Central memory CD4-positive, alpha-beta T cell (primary cell): ENCODE results near the gene LRRC42.
"Not testable (repeated sequence)": the region's sequence is repeated elsewhere in the genome, so short reads cannot be mapped to it uniquely, and the experiment has no call there.

ENCODE experiments used
- DNase-seq: peaks from one replicate; pipeline ENCODE4 v3.0.0; 2022

The LRRC42 gene

DNA sequence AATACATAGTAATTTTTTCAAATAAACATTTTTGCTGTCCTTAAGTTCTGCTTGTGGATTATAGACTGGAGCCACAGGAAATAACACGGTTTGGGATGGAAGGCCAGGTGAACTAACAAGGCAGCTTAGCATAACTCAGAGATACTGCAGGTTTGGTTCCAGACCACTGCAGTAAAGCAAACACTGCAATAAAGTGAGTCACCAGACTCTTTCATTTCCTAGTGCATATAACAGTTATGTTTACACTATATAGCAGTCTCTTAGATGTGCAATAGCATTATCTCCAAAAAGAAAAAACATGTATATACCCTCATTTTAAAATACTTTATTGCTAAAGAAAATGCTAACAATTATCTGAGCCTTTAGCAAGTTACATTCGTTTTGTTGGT lies 22.0 kb downstream of the LRRC42 start:
- DNase-seq, result no peak

DNA sequence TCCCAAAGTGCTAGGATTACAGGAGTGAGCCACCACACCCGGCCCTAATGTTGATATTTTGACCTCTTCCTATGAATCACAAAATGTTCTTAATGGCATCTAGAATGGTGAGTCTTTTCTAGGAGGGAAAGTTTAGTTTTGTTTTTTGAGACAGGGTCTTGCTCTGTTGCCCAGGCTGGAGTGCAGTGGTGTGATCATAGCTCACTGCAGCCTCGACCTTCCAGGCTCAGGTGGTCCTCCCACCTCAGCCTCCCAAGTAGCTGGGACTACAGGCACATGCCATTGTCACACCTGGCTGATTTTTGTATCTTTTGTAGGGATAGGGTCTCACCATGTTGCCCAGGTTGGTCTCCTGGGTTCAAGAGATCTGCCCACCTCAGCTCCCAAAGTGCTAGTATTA lies 23.2 kb downstream of the LRRC42 start:
- not testable (repeated sequence) for DNase-seq

DNA sequence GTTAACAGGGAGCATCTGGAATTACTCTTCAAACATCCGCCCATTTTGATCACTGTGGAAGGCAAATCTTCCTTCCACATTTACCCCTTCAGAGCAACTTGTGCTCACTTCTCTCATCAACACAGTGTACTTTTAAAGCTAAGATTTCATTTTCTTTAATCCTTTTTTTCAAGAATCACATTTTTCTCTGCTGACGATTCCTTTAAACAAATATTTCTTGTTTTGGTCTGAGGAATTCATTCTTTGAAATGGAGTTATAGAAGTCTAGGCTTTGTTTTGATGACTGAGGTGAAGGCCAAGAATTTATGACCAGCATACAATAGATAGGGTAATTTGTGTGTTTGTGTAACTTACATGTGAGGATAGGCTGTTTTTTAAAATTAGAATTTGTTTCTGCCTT lies 25.6 kb downstream of the LRRC42 start:
- DNase-seq, result no peak

DNA sequence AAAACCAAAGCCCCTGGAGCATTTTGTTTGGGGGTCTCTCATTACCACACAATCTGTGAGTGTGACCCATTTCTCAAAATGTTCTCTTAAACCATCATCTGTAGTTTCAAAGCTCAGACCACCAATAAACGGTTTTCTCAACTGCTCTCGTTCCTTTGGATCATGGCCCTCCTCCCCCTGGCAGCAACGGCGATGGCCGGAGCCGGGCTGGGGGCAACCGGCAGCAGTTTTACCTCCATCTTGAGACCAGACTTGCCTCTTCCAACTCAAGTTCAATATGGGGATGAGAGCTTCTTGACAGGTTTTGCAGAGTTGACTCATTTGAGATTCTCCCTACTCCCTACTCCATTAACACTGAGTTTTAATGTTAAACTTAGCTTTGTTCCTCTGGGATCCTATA lies 29.7 kb downstream of the LRRC42 start:
- DNase-seq, result no peak

DNA sequence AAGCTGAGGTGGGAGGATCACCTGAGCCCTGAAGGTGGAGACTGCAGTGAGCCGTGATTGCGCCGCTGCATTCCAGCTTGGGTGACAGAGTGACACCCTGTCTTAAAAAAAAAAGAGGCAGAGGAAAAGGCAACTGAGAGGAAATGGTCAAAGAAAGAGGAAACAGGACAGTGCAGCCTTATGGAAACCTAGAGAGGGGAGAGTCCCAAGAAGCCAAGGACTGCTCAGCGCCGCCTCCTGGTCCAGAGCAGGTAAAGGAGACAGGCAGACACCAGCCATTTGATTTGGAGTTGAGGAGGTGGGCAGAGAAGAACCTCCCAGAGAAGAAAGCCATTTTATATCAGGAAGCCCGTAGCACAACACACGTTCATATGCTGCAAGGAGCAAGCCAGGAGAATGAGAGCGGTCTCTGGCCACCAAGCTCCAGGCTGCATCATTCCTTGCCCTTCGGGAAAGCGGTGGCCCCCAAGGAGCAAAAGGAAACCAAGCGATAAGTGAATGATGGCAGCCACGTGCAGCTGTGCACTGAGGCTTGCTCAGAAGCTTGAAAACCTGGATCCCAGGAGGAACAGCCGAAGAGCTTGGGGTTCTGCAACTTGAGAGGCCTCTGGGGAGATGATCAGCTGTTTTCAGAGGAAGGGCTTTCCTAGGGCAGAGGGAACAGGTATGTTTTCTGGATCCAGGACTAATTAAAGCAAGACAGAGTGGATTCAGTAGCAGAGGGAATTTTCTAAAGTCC lies 33.7 kb downstream of the LRRC42 start:
- no peak for DNase-seq

DNA sequence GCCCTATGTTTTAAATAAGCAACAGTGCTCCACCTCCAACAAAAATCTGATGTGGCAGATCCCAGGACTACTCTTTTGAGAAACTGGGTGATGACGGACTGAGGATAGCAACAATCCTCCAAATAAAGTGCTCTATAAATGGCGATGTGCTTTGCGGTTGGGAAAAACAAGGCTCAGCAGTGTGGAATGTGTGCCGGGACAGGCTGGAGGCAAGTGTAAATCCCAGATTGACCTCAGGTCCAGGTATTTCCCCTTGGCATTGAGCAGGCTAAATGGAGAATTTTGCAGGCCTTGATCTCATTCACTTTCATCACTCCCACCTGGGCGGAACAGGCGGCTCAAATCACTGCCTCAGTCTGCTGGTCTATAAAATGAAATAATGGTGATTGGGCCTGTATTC lies 35.1 kb downstream of the LRRC42 start:
- DNase-seq, result no peak

DNA sequence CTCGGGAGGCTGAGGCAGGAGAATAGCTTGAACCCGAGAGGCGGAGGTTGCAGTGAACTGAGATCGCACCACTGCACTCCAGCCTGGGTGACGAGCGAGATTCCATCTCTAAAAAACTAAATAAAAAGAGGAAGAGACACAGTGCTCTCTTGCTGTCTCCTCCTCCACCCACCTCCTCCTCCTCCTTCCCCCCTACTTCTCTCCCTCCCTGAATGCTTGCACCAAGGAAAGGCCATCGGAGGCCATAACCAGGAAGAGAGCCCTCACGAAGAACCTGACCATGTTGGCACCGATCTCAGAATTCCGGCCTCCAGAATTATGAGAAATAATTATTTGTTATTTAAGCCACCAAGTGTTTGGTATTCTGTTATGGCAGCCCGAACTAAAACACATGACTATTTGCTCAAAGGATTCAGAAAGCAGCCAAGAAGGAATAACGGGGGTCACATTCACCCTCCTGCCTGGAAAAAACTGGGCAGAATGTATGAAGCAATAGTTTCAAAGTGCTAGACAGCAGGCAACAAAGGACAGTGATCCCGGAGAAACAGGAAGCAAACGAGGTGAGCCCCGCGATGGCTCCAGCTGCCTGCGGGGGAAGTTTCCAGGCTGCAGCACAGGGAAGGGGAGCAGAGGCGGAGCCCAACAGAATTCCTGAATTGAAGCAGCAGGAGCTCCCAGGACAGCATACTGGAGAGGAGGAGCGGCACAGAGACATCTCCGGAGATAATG lies 36.0 kb downstream of the LRRC42 start:
- DNase-seq, result no peak

DNA sequence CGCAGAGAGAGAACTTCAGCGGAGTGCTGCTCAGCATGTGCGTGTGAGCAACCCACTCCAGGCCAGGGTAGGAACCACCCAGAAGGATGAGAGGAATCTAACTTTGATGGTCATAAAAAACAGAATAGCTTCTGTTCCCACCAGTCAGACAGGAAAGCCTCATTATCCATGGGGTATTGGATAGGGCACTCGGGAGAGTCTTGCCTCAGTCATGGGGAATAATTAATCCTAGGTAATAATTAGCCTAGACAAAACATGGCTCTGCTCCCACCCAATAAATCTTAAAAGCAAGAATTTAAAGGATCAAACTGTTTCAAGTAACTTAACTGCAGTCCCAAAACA lies 36.6 kb downstream of the LRRC42 start:
- DNase-seq, result no peak

DNA sequence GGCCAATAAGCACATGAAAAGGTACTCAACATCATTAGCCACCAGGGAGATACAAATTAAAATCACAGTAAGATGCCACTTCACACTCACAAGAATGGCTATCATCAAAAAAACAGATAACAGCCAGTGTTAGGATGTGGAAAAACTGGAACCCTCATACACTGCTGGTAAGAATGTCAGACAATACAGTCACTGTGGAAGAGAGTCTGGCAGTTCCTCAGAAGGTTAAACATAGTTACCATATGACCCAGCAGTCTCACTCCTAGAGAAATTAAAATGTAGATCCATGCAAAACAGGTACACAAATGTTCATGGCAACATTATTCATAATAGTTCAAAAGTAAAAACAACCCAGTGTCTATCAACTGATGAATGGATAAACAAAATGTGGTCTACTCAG lies 38.6 kb downstream of the LRRC42 start:
- no peak for DNase-seq

DNA sequence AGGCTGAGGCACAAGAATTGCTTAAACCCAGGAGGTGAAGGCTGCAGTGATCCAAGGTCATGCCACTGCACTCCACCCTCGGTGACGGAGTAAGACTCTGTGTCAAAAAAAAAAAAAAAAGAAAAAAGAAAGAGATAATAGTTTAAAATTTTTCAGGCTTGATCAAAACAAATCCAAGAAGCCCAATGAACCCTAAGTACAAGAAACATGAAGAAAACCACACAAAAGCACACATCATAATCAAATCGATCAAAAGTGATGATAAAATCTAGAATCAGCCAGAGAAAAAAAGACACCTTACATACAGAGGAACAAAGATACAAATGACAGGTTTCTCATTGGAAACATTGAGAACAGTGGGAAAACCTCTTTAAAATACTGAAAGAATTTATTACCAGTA lies 40.3 kb downstream of the LRRC42 start:
- DNase-seq, result peak; percentile 9

DNA sequence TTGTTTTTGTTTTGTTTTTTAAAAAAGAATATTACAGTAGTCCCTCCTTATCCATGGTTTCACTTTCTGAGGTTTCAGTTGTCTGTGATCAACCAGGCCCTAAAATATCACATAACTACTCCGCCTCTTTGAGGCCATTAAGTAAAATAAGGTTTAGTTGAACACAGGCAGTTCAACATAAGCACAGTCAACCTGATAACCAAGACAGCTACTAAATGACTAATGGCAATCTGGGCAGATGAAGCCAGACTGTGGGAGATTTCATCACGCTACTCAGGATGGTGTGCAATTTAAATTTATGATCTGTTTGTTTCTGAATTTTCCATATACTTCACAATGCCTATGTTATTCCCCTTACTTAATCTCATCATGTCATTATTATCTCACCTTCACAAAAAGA lies 41.7 kb downstream of the LRRC42 start:
- DNase-seq, result no peak

DNA sequence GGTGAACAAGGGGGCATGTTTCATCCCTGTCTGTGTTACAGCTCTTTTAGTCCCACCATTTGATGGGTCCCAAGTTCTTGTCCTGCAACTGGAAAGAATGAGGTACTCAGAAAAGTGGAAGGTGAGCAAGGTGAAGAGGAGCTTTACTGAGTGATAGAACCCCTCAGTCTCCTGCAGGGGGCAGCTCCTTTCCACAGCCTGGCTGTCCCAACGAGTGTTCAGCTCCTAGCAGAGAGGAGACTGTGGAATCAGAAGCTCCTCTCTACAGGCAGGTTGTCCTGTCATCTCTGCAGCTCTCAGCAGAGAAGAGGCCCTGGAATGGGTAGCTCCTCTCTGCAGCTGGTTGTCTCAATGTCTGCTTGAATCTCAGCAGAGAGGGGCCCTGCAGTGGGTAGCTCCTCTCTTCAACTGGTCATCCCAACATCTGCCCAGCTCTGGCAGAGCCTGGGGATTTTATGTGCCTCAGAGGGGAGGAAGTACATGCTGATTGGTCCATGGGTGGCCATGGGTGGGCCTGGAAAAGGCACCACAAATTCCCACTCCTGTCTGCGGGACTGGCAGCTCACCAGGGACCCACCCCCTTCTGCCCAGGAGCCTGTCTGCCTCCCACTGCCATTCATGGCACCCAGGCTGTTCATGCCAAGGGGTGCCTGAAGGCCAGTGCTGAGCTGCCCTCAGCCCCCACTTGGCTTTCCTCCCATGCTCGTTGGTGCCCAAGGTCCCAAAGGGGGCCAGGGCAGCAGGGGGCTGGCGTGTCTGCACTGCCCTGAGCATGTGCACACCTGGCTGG lies 46.1 kb downstream of the LRRC42 start:
- DNase-seq, result no peak

DNA sequence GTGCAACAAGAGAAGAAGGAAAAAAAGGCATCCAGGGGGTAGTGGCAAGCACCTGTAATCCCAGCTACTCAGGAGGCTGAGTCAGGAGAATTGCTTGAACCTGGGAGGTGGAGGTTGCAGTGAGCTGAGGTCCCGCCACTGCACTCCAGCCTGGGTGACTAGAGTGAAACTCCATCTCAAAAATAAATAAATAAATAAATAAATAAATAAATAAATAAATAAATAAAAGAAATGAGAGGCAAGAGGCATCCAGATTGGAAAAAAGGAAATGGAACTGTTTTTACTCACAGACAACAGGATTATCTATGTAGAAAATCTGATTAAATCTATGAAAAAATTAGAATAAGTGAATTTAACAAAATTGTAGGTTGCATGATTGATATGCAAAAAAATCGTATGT lies 48.4 kb downstream of the LRRC42 start:
- DNase-seq, result not testable (repeated sequence)

DNA sequence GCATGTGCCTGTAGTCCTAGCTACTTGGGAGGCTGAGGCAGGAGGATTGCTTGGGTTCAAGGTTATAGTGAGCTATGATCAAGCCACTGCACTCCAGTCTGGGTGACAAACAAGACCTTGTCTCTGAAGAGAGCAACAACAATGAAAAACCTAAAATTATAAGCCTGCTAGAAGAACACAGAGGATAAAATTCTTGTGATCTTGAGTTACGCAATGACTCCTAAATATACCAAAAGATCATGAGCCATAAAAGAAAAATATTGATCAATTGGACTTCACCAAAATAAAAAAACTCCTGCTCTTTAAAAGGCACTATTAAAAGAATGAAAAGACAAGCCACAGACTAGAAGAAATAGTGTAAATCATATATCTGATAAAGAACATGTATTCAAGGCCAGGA lies 49.5 kb downstream of the LRRC42 start:
- DNase-seq, result no peak

DNA sequence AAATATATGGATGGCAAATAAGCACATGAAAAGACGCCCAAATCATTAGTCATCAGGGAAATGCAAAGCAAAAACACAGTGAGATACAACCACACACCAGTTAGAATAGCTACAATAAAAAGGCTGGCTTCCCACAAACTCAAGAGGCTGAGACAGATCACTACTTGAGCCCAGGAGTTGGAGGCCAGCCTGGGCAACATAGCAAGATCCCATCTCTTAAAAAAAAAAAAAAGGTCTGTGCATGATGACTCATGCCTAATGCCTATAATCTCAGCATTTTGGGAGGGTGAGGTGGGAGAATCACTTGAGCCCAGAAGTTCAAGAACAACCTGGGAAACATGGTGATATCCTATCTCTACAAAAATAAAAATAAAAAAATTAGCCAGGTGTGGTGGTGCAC lies 52.1 kb downstream of the LRRC42 start:
- DNase-seq, result no peak

DNA sequence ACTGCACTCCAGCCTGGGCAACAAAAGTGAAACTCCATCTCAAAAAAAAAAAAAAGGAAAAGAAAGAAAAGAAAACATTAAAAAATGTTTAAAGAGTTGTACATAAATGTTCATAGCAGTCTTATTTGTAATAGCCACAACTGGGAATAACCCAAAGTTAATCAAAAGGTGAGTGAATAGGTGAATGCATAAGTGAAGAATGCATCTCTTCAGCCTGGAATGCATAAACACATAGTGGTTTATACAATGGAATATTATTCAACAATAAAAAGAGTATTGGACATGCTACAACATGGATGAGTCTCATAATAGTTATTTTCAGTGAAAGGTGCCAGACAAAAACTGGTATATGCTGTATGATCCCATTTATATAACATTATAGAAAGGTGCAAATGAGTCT lies 53.8 kb downstream of the LRRC42 start:
- no peak for DNase-seq

DNA sequence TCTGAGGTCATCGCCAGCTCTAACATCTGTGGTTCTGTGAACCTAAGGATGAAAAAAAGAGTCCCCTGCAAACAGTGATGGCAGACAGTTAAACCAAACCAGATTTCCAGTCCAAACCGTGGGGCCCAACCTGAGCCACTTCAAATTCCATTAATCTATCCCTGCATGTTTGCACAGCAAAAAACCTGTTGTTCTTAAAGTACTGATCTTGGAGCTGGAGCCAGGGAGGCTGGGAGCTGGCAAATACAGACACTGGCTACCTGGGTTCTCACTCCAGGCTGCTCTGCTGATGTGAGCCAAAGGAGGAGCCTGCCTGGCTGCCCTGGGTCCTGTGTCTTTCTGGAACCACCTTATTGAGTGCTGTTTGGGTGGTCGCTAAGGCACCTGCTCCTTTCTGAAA lies 55.4 kb downstream of the LRRC42 start:
- DNase-seq, result no peak

DNA sequence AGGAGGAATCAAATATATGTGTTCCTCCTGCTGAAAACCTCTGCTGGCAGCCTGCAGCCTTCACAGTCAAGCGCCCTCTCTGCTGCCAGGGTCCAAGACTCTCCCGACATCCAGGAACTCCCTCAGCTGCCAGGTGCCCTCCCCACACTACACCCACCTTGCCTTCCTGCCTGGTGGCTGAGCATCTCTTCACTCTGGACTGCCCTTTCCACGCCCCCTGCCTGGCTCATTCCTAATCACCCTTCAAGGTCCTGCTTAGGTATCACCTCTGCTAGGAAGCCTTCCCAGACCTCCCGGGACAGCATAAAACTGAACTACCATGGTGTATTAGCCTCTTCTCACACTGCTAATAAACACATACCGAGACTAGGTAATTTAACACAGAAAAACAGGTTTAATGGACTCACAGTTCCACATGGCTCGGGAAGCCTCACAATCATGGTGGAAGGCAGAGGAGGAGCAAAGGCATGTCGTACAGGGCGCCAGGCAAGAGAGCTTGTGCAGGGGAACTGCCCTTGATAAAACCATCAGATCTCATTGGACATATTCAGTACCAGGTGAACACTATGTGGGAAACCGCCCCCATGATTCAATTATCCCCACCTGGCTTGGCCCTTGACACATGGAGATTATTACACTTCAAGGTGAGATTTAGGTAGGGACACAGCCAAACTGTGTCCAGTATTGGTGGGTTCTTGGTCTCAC lies 56.5 kb downstream of the LRRC42 start:
- DNase-seq, result no peak

DNA sequence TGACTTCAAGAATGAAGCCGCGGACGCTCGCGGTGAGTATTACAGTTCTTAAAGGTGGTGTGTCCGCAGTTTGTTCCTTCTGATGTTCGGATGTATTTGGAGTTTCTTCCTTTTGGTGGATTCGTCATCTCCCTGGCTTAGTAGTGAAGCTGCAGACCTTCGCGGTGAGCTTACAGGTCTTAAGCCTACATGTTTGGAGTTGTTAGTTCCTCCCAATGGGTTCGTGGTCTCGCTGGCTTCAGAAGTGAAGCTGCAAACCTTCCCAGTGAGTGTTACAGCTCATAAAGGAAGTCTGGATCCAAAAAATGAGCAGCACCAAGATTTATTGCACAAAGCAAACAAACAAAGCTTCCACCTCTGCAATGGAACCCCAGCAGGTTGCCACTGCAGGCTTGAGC lies 57.1 kb downstream of the LRRC42 start:
- DNase-seq, result no peak

DNA sequence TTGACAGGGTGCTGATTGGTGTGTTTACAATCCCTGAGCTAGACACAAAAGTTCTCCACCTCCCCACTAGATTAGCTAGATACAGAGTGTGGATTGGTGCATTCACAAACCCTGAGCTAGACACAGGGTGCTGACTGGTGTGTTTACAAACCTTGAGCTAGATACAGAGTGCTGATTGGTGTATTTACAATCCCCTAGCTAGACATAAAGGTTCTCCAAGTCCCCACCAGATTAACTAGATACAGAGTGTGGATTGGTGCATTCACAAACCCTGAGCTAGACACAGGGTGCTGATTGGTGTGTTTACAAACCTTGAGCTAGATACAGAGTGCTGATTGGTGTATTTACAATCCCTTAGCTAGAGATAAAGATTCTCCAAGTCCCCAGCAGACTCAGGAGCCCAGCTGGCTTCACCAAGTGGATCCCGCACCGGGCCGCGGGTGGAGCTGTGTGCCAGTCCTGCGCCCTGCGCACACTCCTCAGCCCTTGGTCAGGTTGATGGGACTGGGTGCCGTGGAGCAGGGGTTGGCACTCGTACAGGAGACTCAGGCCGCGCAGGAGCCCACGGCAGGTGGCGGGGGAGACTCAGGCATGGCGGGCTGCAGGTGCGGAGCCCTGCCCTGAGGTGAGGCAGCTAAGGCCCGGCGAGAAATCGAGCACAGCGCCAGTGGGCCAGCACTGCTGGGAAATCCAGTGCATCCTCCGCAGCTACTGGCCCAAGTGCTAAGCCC lies 57.8 kb downstream of the LRRC42 start:
- not testable (repeated sequence) for DNase-seq

DNA sequence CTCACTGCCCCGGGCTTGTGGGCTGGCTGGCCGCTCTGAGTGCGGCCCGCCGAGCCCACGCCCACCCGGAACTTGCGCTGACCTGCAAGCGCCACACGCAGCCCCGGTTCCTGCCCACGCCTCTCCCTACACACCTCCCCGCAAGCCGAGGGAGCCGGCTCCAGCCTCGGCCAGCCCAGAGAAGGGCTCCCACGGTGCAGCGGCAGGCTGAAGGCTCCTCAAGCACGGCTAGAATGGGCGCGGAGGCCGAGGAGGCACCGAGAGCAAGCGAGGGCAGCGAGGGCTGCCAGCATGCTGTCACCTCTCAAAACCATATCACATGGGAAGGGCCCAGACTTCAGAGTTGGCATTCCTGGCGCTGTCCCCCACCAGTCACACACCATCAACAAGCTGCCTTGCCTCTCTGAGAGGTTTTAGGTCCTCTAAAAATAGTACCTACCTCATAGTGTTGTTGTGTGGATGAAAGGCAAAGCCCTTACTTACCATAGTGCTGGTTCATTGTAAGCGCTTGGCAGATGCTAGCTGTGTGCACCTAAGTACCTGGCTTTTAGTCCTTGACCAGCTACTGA lies 58.4 kb downstream of the LRRC42 start:
- DNase-seq, result no peak

DNA sequence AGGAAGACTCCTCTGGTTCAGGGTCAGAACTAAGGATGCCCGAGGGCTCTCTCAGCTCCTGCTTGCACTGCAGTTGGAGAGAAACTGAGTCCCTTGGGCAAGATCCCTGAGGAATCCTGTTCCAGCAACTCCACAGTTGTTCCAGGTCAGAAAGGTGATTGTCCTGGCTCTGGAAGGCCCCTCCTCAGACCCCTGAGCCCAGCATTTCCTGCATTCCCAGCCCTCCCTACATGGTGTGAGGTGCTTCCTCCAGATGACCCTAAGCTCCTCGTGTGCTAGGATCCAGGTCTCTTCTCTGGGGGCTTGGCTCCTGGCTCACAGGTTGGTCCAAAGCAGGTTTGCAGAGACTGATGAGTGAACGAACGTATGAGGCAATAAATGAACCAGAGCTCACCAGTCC lies 60.4 kb downstream of the LRRC42 start:
- no peak for DNase-seq
